Measurements from ENCODE around the gene EIF3I. TPM values are rescaled to one million over a fixed set of nuclear protein-coding genes. Genes with fewer than 3 reads are reported as not detected.
A peak's percentile ranks its signal among the peaks of the same experiment; 100 is the strongest.

Gene EIF3I
- total and polyA plus RNA-seq, 2 of the 13 experiments (the other 11 are each of a cell fraction or from before 2014, with no cell fraction given) = 210 to 223 TPM

DNA sequence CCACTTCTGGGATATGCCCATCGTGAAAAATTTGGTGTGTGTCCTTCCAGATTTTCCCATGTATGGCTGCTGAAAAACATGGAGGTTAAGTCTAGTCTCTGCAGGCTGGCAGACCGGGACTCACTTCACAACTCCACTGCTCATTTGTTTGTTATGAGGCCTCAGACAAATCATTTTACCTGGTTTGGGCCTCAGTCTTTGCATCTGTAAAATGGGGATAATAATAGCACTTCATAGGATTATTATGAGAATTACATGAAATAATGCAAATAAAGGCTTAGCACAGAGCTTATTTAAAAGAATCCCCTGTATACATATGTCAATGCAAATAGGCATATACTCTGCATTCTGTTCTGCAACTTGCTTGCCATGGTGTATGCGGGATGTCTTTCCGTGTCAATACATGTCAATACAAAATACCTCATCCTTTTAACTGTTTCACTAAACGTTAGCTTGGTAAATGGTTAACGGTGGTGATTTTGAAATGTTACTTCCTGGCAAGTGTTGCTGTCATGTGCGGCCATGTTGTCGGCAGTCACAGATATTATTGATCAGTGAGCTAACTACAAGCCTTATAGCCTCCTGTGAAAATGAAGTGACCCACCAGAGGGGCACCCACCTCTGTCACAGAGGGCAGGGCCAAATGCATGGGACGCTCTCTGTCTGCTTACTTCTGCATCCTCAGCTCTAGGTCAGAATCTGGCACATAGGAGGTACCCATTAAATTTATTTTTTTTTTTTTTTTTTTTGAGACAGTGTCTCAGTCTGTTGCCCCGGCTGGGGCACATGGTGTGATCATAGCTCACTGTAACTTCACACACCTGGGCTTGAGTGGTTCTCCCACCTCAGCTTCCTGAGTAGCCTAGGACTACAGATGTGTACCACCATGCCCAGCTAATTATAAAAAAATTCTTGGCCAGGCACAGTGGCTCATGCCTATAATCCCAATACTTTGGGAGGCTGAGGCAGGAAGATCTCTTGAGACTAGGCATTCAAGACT is 33.2 kb downstream of the EIF3I start (continued):
- no peak for TF ChIP-seq ZNF180 (CRISPR knock-in tag; IDR thresholded peaks at IDR 0.05; ENCODE audit: borderline replicate concordance, low read depth)
- 0 out of 2 replicates have a peak, but pooled peaks have one; percentile 23 for TF ChIP-seq FOXP1 (IDR thresholded peaks at IDR 0.05)
- TF ChIP-seq FOXP1 (CRISPR knock-in tag; IDR thresholded peaks at IDR 0.05) = peak; percentile 73
- peak; percentile 69; the same call in 1 of the 2 replicates for TF ChIP-seq FOXK1 (CRISPR knock-in tag; IDR thresholded peaks at IDR 0.05; ENCODE audit: borderline replicate concordance, low read depth)
- peak; percentile 65 for TF ChIP-seq FOXA3 (CRISPR knock-in tag; IDR thresholded peaks at IDR 0.05)
- TF ChIP-seq GATAD2A (CRISPR knock-in tag; IDR thresholded peaks at IDR 0.05) = peak; percentile 87
- peak; percentile 49; the same call in 1 of the 2 replicates for TF ChIP-seq KAT2B (IDR thresholded peaks at IDR 0.05; ENCODE audit: borderline replicate concordance, low read depth, low read length)
- TF ChIP-seq, protein P1, sequence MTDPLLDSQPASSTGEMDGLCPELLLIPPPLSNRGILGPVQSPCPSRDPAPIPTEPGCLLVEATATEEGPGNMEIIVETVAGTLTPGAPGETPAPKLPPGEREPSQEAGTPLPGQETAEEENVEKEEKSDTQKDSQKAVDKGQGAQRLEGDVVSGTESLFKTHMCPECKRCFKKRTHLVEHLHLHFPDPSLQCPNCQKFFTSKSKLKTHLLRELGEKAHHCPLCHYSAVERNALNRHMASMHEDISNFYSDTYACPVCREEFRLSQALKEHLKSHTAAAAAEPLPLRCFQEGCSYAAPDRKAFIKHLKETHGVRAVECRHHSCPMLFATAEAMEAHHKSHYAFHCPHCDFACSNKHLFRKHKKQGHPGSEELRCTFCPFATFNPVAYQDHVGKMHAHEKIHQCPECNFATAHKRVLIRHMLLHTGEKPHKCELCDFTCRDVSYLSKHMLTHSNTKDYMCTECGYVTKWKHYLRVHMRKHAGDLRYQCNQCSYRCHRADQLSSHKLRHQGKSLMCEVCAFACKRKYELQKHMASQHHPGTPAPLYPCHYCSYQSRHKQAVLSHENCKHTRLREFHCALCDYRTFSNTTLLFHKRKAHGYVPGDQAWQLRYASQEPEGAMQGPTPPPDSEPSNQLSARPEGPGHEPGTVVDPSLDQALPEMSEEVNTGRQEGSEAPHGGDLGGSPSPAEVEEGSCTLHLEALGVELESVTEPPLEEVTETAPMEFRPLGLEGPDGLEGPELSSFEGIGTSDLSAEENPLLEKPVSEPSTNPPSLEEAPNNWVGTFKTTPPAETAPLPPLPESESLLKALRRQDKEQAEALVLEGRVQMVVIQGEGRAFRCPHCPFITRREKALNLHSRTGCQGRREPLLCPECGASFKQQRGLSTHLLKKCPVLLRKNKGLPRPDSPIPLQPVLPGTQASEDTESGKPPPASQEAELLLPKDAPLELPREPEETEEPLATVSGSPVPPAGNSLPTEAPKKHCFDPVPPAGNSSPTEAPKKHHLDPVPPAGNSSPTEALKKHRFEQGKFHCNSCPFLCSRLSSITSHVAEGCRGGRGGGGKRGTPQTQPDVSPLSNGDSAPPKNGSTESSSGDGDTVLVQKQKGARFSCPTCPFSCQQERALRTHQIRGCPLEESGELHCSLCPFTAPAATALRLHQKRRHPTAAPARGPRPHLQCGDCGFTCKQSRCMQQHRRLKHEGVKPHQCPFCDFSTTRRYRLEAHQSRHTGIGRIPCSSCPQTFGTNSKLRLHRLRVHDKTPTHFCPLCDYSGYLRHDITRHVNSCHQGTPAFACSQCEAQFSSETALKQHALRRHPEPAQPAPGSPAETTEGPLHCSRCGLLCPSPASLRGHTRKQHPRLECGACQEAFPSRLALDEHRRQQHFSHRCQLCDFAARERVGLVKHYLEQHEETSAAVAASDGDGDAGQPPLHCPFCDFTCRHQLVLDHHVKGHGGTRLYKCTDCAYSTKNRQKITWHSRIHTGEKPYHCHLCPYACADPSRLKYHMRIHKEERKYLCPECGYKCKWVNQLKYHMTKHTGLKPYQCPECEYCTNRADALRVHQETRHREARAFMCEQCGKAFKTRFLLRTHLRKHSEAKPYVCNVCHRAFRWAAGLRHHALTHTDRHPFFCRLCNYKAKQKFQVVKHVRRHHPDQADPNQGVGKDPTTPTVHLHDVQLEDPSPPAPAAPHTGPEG (CRISPR knock-in tag; IDR thresholded peaks at IDR 0.05) = no peak
- 0 out of 2 replicates have a peak, but pooled peaks have one; percentile 34 for TF ChIP-seq BCL6 (CRISPR knock-in tag; IDR thresholded peaks at IDR 0.05)
- TF ChIP-seq CHD4 (IDR thresholded peaks at IDR 0.05; ENCODE audit: borderline replicate concordance, low read length) = peak; percentile 94; the same call in 1 of the 2 replicates
- TF ChIP-seq ZNF782 (CRISPR knock-in tag; IDR thresholded peaks at IDR 0.05; ENCODE audit: borderline replicate concordance) = no peak
- peak; percentile 95 for TF ChIP-seq ZNF629 (CRISPR knock-in tag; conservative IDR thresholded peaks at IDR 0.05)
- no peak for TF ChIP-seq SETDB1 (CRISPR knock-in tag; IDR thresholded peaks at IDR 0.05; ENCODE audit: borderline replicate concordance)
- TF ChIP-seq, protein P2, sequence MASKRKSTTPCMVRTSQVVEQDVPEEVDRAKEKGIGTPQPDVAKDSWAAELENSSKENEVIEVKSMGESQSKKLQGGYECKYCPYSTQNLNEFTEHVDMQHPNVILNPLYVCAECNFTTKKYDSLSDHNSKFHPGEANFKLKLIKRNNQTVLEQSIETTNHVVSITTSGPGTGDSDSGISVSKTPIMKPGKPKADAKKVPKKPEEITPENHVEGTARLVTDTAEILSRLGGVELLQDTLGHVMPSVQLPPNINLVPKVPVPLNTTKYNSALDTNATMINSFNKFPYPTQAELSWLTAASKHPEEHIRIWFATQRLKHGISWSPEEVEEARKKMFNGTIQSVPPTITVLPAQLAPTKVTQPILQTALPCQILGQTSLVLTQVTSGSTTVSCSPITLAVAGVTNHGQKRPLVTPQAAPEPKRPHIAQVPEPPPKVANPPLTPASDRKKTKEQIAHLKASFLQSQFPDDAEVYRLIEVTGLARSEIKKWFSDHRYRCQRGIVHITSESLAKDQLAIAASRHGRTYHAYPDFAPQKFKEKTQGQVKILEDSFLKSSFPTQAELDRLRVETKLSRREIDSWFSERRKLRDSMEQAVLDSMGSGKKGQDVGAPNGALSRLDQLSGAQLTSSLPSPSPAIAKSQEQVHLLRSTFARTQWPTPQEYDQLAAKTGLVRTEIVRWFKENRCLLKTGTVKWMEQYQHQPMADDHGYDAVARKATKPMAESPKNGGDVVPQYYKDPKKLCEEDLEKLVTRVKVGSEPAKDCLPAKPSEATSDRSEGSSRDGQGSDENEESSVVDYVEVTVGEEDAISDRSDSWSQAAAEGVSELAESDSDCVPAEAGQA (IDR thresholded peaks at IDR 0.05; ENCODE audit: low read depth) = peak; percentile 80
- TF ChIP-seq, protein P2 (CRISPR knock-in tag; IDR thresholded peaks at IDR 0.05; ENCODE audit: borderline replicate concordance) = no peak
- TF ChIP-seq HMG20A (CRISPR knock-in tag; IDR thresholded peaks at IDR 0.05; ENCODE audit: borderline replicate concordance) = peak; percentile 42; the same call in 1 of the 2 replicates
- TF ChIP-seq SNAPC2 (CRISPR knock-in tag; IDR thresholded peaks at IDR 0.05) = no peak
- TF ChIP-seq MIXL1 (CRISPR knock-in tag; IDR thresholded peaks at IDR 0.05) = 0 out of 2 replicates have a peak, but pooled peaks have one; percentile 0

All from HepG2 (cell line).